PC-9 (cell line): ENCODE data around the gene PDE11A. TPM values are rescaled to one million over a fixed set of nuclear protein-coding genes. Genes with fewer than 3 reads are reported as not detected.
"Not testable (repeated sequence)": the region's sequence is repeated elsewhere in the genome, so short reads cannot be mapped to it uniquely, and the experiment has no call there.

ENCODE experiments used
- BruUV-seq: library from RNA; stranded (reverse); fragments of 400-500 nt; replicated peaks from 2 replicates; lab custom pipeline; 2021; lab: Mats Ljungman, UMichigan
- CTCF ChIA-PET: fragments of 300-600 bp; sonication (Branson Sonifier 250); formaldehyde crosslinking; loops from one replicate; lab custom pipeline; 2022; ENCODE audit warnings: antibody characterized with exemption; lab: Charles Lee
- POLR2A ChIA-PET: fragments of 300-600 bp; sonication (Branson Sonifier 250); formaldehyde crosslinking; loops from one replicate; lab custom pipeline; 2022; ENCODE audit warnings: antibody characterized with exemption; ENCODE audit not compliant: unreplicated experiment; lab: Charles Lee
- DNase-seq, 2 experiments: peaks; one replicate each; pipeline versions ENCODE4 v3.0.0 to v3.0.0-alpha.2; 2015 to 2022; ENCODE audit warnings: mixed read lengths in 1 of 2
- H2AFZ ChIP-seq: fragments of 200-600 bp; sonication (generic); 2 replicates; pipeline ENCODE4 v1.8.1; 2017; ENCODE audit warnings: antibody characterized with exemption
- H3F3A ChIP-seq: fragments of 200-600 bp; sonication (generic); 2 replicates; pipeline ENCODE4 v1.8.1; 2017; ENCODE audit warnings: antibody characterized with exemption, mild to moderate bottlenecking, low read depth; ENCODE audit not compliant: insufficient read depth
- H3K27ac ChIP-seq: fragments of 200-600 bp; sonication (generic); 2 replicates; pipeline ENCODE4 v1.6.1; 2016; ENCODE audit warnings: mixed run types
- H3K27me3 ChIP-seq: fragments of 200-600 bp; sonication (generic); 2 replicates; pipeline ENCODE4 v1.6.1; 2016; ENCODE audit warnings: low read depth, mixed run types; ENCODE audit not compliant: insufficient read depth
- H3K36me3 ChIP-seq: fragments of 200-600 bp; sonication (generic); 2 replicates; pipeline ENCODE4 v1.6.1; 2016; ENCODE audit warnings: low read depth, mixed run types
- H3K4me1 ChIP-seq: fragments of 200-600 bp; sonication (generic); replicated peaks from 2 replicates; pipeline ENCODE4 v1.6.1; 2016; ENCODE audit warnings: mixed run types; ENCODE audit not compliant: insufficient read depth
- H3K4me2 ChIP-seq: fragments of 200-600 bp; sonication (generic); 2 replicates; pipeline ENCODE4 v1.6.1; 2017; ENCODE audit warnings: mixed run types
- H3K4me3 ChIP-seq: fragments of 200-600 bp; sonication (generic); 2 replicates; pipeline ENCODE4 v1.6.1; 2016; ENCODE audit warnings: mixed run types
- H3K79me2 ChIP-seq: fragments of 200-600 bp; sonication (generic); 2 replicates; pipeline ENCODE4 v1.6.1; 2017; ENCODE audit warnings: low read depth, mixed run types
- H3K9me2 ChIP-seq: fragments of 200-600 bp; sonication (generic); 2 replicates; pipeline ENCODE4 v1.8.1; 2017; ENCODE audit warnings: mild to moderate bottlenecking; ENCODE audit not compliant: insufficient read depth
- H3K9me3 ChIP-seq: fragments of 200-600 bp; sonication (generic); 2 replicates; pipeline ENCODE4 v1.8.1; 2016; ENCODE audit warnings: low read depth; ENCODE audit not compliant: insufficient read depth
- H4K20me1 ChIP-seq: fragments of 200-600 bp; sonication (generic); 2 replicates; pipeline ENCODE4 v1.8.1; 2017; ENCODE audit not compliant: insufficient read depth
- CTCF ChIP-seq: fragments of 200-600 bp; sonication (generic); conservative IDR thresholded peaks from 2 replicates; pipeline ENCODE4 v1.6.1; 2017; ENCODE audit warnings: mixed run types, antibody characterized with exemption, mild to moderate bottlenecking, moderate library complexity
- EZH2 ChIP-seq: fragments of 200-600 bp; sonication (generic); IDR thresholded peaks from 2 replicates; pipeline ENCODE4 v1.8.0; 2017; ENCODE audit warnings: antibody characterized with exemption, low read depth
- intact Hi-C: fragments of 100-400 bp; cut with micrococcal nuclease; formaldehyde crosslinking; loops from one replicate; pipeline ENCODE4 v1.10.0; 2022; ENCODE audit not compliant: unreplicated experiment
- total RNA-seq: library from RNA; stranded (reverse); gene quantifications from 2 replicates; pipeline ENCODE4 v1.2.3, GENCODE V29; 2021

PDE11A gene
- total RNA-seq, 1 experiment from 2014 or later: 1.4 TPM

GRCh38 chr2:178043266-178043665 lies 29.3 kb downstream of the PDE11A start:
- Histone ChIP-seq H3K27ac (no peak overlapping the region), H2AFZ (no peak overlapping the region), H3K79me2 (no peaks in the 10 kb centered on the region), H4K20me1 (no peaks in the 10 kb centered on the region), H3K36me3 (no peaks in the 10 kb centered on the region), H3K4me1 (no peaks in the 10 kb centered on the region), H3K9me2 (no peaks in the 10 kb centered on the region), H3K4me3 (no peak overlapping the region), H3K4me2 (no peak overlapping the region), H3K27me3 (no peaks in the 10 kb centered on the region), H3K9me3 (no peaks in the 10 kb centered on the region), H3F3A (no peaks in the 10 kb centered on the region)
- POLR2A ChIA-PET: no interaction called here
- intact Hi-C loops: no loop called here
- no peak for DNase-seq
- TF ChIP-seq CTCF: no peak
- TF ChIP-seq EZH2: no peak
- no TSS peak for BruUV-seq
- CTCF ChIA-PET: no interaction called here

- H3K36me3 ChIP-seq, H3K4me3 ChIP-seq, H4K20me1 ChIP-seq, H3K9me3 ChIP-seq, DNase-seq, H3K4me2 ChIP-seq, H2AFZ ChIP-seq, H3K27me3 ChIP-seq, POLR2A ChIA-PET, BruUV-seq, H3K9me2 ChIP-seq, CTCF ChIA-PET, intact Hi-C loops, H3K79me2 ChIP-seq, H3K4me1 ChIP-seq, H3K27ac ChIP-seq, H3F3A ChIP-seq: not testable (repeated sequence)
Observed at GRCh38 chr2:178033583-178033982, 39.0 kb downstream of the PDE11A start.

GRCh38 chr2:178029342-178029741 lies 43.2 kb downstream of the PDE11A start:
- intact Hi-C loops: no loop called here
- H3K4me1 ChIP-seq: no peaks in the 10 kb centered on the region
- no TSS peak for BruUV-seq
- no peaks in the 10 kb centered on the region for H3F3A ChIP-seq
- DNase-seq: no peak
- no peaks in the 10 kb centered on the region for H3K36me3 ChIP-seq
- no peak overlapping the region for H2AFZ ChIP-seq
- ChIA-PET CTCF (no interaction called here), POLR2A (no interaction called here)
- H3K27me3 ChIP-seq: no peaks in the 10 kb centered on the region
- H4K20me1 ChIP-seq: no peaks in the 10 kb centered on the region
- H3K4me2 ChIP-seq: no peak overlapping the region
- TF ChIP-seq EZH2 (no peak), CTCF (no peak)
- H3K9me3 ChIP-seq: no peaks in the 10 kb centered on the region
- H3K9me2 ChIP-seq: no peaks in the 10 kb centered on the region
- H3K27ac ChIP-seq: no peak overlapping the region
- no peak overlapping the region for H3K4me3 ChIP-seq
- H3K79me2 ChIP-seq: no peaks in the 10 kb centered on the region

GRCh38 chr2:178025551-178026185 lies 46.9 kb downstream of the PDE11A start:
- Histone ChIP-seq H3K27me3 (no peaks in the 10 kb centered on the region), H3F3A (no peaks in the 10 kb centered on the region), H3K4me2 (no peak overlapping the region), H3K79me2 (no peaks in the 10 kb centered on the region), H4K20me1 (no peaks in the 10 kb centered on the region), H3K4me1 (no peaks in the 10 kb centered on the region), H3K9me3 (no peaks in the 10 kb centered on the region), H3K9me2 (no peaks in the 10 kb centered on the region), H3K36me3 (no peaks in the 10 kb centered on the region), H3K4me3 (no peak overlapping the region), H2AFZ (no peak overlapping the region), H3K27ac (no peak overlapping the region)
- intact Hi-C loops: no loop called here
- POLR2A ChIA-PET: no interaction called here
- CTCF ChIA-PET: no interaction called here
- no peak for DNase-seq
- TF ChIP-seq CTCF (no peak), EZH2 (no peak)
- no TSS peak for BruUV-seq
